K562 treated with DMSO at 1 percent for 4 hours (cell line): ENCODE measurements around the gene TSPAN3. TPM values are rescaled to one million over a fixed set of nuclear protein-coding genes. Genes with fewer than 3 reads are reported as not detected.

Source experiments
- total RNA-seq: library from RNA; unstranded; fragments of 300-600 nt; gene quantifications from 2 replicates; pipeline ENCODE4 v1.2.3, GENCODE V29; 2022; ENCODE audit not compliant: insufficient read depth

TSPAN3 gene
- total RNA-seq: 74.6 and 79.8 TPM in 2 replicates

DNA sequence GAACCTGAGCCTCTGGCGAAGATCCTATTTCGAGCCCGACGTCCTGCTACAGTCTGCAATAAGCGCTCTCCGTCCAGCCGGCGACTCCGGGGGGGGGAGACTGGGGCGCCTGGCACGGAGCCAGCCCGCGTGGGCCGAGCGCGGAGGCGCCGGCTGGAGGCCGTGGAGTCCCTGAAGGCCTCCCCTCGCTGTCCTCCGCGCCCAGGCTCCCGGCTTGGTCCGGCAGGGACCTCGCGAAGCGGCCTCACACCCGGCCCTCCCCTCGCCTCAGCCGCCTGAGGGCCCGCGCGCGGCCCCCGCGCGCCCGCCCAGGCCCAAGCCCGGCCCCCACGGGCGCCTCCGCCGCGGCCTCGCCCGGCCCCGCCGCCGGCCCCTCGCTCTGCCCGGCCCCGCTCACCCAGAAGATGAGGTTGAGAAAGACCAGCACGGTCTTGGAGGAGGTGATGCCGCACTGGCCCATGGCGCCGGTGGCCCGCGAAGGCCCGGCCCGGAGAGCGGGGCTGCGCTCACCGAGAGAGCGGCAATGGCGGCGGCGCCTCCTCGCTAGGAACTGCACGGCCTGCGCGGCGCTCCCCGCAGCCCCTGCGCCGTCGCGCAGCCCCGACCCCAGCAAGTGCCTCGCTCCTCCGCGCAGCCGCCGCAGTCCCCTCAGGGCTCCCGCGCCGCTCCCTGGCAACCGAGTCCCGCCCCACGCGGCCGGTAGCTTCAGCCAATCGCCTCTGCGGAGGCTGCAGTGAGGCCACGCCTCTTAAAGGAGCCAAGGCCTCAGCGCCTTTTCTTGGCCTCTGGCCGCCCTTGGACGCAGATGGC lies at the start of gene TSPAN3:
TSS of gene TSPAN3 (minus strand) at position 615 of the 810 bp plus-strand sequence. CDS start at position 460, 155 bp downstream.

DNA sequence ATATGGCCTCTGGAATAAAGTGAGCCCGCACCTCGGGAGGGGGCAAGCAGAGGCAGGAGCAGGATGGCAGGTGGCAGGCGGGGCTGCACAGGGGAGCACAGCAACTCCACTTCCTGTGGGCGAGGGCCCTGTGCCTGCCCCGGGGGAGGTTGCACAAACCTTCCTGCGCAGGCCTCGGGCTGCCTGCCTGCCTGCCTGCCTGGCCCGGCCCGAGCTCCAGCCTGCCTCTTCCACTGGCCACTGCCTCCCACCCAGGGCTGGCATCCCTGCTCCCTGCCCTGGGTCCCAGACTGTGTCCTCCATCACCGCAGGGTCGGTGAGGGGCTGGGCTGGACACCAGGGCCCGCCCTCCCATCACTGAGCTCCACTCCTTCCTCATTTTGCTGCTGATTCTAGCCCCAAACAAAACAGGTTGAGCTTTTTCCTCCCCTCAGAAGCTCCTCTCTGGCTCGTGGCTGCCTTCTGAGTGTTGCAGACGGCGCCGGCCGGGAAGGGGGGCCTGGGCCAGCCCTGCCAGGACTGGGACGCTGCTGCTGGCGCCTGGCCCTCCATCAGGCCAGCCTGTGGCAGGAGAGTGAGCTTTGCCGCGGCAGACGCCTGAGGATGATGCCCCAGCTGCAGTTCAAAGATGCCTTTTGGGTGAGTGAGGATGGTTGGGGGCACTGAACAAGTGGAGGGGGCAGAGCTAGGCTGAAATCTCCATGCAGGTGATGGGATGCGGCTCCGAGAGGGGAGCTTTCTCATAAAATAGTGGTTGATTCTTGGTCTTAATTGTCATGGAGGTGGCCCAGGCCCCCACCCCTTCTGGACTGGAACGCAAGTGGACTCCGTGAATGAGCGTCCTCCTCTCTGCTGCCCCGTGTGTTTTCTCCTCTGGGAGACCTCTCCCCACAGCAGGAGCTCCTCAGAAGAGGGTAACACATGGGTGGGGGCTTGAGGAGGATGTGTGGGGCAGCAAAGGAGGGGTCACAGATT lies 75.7 kb downstream of the TSPAN3 start, which contains the start of gene PSTPIP1:
TSS of gene PSTPIP1 (plus strand) at position 156 of the 975 bp plus-strand sequence. CDS start at position 604, 448 bp downstream.

Other genes starting within 250 kb of the TSPAN3 start
- 1.9 and 3.9 TPM in 2 replicates for gene SCAPER, start 165.8 kb downstream of the TSPAN3 start, total RNA-seq
- 17.6 and 21.9 TPM in 2 replicates for gene RCN2, start 139.4 kb downstream of the TSPAN3 start, total RNA-seq
- gene PSTPIP1, start 76.0 kb downstream of the TSPAN3 start, total RNA-seq: not detected in 2 replicates